GM23248 (cell line): ENCODE measurements around the gene RAB19. TPM values are rescaled to one million over a fixed set of nuclear protein-coding genes. Genes with fewer than 3 reads are reported as not detected.

ENCODE experiments used
- DNase-seq: peaks from one replicate; pipeline ENCODE4 v3.0.0-alpha.2; 2015
- H2AFZ ChIP-seq: fragments of 200-600 bp; sonication (generic); 2 replicates; pipeline ENCODE4 v1.6.1; 2016; ENCODE audit warnings: antibody characterized with exemption
- H3F3A ChIP-seq: fragments of 200-600 bp; sonication (generic); 2 replicates; pipeline ENCODE4 v1.6.1; 2016; ENCODE audit warnings: mild to moderate bottlenecking, antibody characterized with exemption, mixed run types; ENCODE audit not compliant: insufficient read depth
- H3K27ac ChIP-seq: fragments of 200-600 bp; sonication (generic); 2 replicates; pipeline ENCODE4 v1.5.1; 2016; ENCODE audit warnings: mild to moderate bottlenecking
- H3K27me3 ChIP-seq: fragments of 200-600 bp; sonication (generic); replicated peaks from 2 replicates; pipeline ENCODE4 v1.6.1; 2016; ENCODE audit warnings: mild to moderate bottlenecking; ENCODE audit not compliant: insufficient read depth
- H3K36me3 ChIP-seq: fragments of 200-600 bp; sonication (generic); 2 replicates; pipeline ENCODE4 v1.6.1; 2016; ENCODE audit warnings: low read depth, mild to moderate bottlenecking
- H3K4me1 ChIP-seq: fragments of 200-600 bp; sonication (generic); 2 replicates; pipeline ENCODE4 v1.6.1; 2016; ENCODE audit warnings: mild to moderate bottlenecking; ENCODE audit not compliant: insufficient read depth
- H3K4me2 ChIP-seq: fragments of 200-600 bp; sonication (generic); one replicate; pipeline ENCODE4 v1.6.1; 2016; ENCODE audit warnings: mild to moderate bottlenecking; ENCODE audit not compliant: unreplicated experiment
- H3K4me3 ChIP-seq: fragments of 200-600 bp; sonication (generic); 2 replicates; pipeline ENCODE4 v1.5.1; 2016; ENCODE audit warnings: mild to moderate bottlenecking
- H3K79me2 ChIP-seq: fragments of 200-600 bp; sonication (generic); 2 replicates; pipeline ENCODE4 v1.6.1; 2016; ENCODE audit warnings: mild to moderate bottlenecking; ENCODE audit not compliant: insufficient read depth
- H3K9ac ChIP-seq: fragments of 200-600 bp; sonication (generic); 2 replicates; pipeline ENCODE4 v1.6.1; 2016; ENCODE audit warnings: mild to moderate bottlenecking
- H3K9me2 ChIP-seq: fragments of 200-600 bp; sonication (generic); 2 replicates; pipeline ENCODE4 v1.6.1; 2016; ENCODE audit warnings: mixed run types, mild to moderate bottlenecking, moderate library complexity; ENCODE audit not compliant: insufficient read depth
- H3K9me3 ChIP-seq: fragments of 200-600 bp; sonication (generic); one replicate; pipeline ENCODE4 v1.6.1; 2017; ENCODE audit warnings: low read depth
- H4K20me1 ChIP-seq: fragments of 200-600 bp; sonication (generic); 2 replicates; pipeline ENCODE4 v1.6.0; 2016; ENCODE audit not compliant: insufficient read depth
- EZH2 ChIP-seq: fragments of 200-600 bp; sonication (generic); IDR thresholded peaks from 2 replicates; pipeline ENCODE4 v1.6.1; 2018; ENCODE audit warnings: antibody characterized with exemption, mild to moderate bottlenecking; ENCODE audit not compliant: insufficient read depth, poor library complexity, severe bottlenecking
- EZH2phosphoT487 ChIP-seq: fragments of 200-600 bp; sonication (generic); IDR thresholded peaks from 2 replicates; pipeline ENCODE4 v1.6.1; 2018; ENCODE audit warnings: antibody characterized with exemption, moderate library complexity, mild to moderate bottlenecking, low read depth; ENCODE audit not compliant: insufficient read depth
- WGBS, 2 experiments: methylation state at CpG; one replicate each; pipeline ENCODE4 v1.1.6; 2015 to 2017; ENCODE audit warnings: low lambda C conversion rate in 2 of 2, low coverage in 1 of 2; ENCODE audit errors: missing lambda C conversion rate in 2 of 2; 5-methylcytosine and 5-hydroxymethylcytosine counted together
- in situ Hi-C: fragments of 300-500 bp; cut with MboI; formaldehyde crosslinking; loops from 2 replicates; pipeline ENCODE4 v1.15.0; 2020
- polyA plus RNA-seq: library from polyadenylated mRNA; unstranded; fragments of >200 nt; fragmentation: Nextera tagmentation; extraction: Ambion mirVana; gene quantifications from 2 replicates; pipeline ENCODE4 v1.2.1, GENCODE V29; 2016
- total RNA-seq: library from RNA; depleted of rRNA; stranded (reverse); fragments of >200 nt; shearing (Covaris generic); gene quantifications from 2 replicates; pipeline ENCODE4 v1.2.3, GENCODE V29; 2014; rRNA removed

Gene RAB19
- total RNA-seq (not detected in 2 replicates), polyA plus RNA-seq (not detected in 2 replicates)

- H3K4me3 ChIP-seq, result no peak within 1 kb of the TSS
- no peaks in the 10 kb centered on the region for H3K9me3 ChIP-seq
- H3F3A ChIP-seq, result peaks cover 15% of the 10 kb centered on the region
- no peak within 1 kb of the TSS for H3K4me2 ChIP-seq
- H3K9me2 ChIP-seq, result no peaks in the 10 kb centered on the region
- no peak within 1 kb of the TSS for H3K27ac ChIP-seq
- H3K27me3 ChIP-seq, result no peaks in the 10 kb centered on the region
- H3K79me2 ChIP-seq, result no peaks in the 10 kb centered on the region
- no peaks in the 10 kb centered on the region for H3K36me3 ChIP-seq
- H3K9ac ChIP-seq, result no peak within 1 kb of the TSS
- H4K20me1 ChIP-seq, result no peaks in the 10 kb centered on the region
- in situ Hi-C loops, result no loop called here
- 42 to 49% methylated on average over 22 of the region's 22 CpGs for WGBS, 2 experiments
- H3K4me1 ChIP-seq, result peaks cover 10% of the 10 kb centered on the region
- H2AFZ ChIP-seq, result no peak within 1 kb of the TSS
- DNase-seq, result no peak
- TF ChIP-seq EZH2phosphoT487 (no peak), EZH2 (no peak)
Observed at GRCh38 chr7:140403878-140404564, at the start of gene RAB19. TSS of gene RAB19 (plus strand) at chr7:140404058. CDS start at chr7:140407647, 3,589 bp downstream.

GRCh38 chr7:140358024-140358411, 45.8 kb upstream of the RAB19 start:
- no peak overlapping the region for H3K9ac ChIP-seq
- no peaks in the 10 kb centered on the region for H3K9me3 ChIP-seq
- TF ChIP-seq EZH2phosphoT487, result no peak
- no peak for TF ChIP-seq EZH2
- H3K27me3 ChIP-seq, result no peaks in the 10 kb centered on the region
- H3K4me3 ChIP-seq, result no peak overlapping the region
- H2AFZ ChIP-seq, result no peak overlapping the region
- WGBS, 2 experiments, result 97 to 100% methylated on average over 3 of the region's 3 CpGs
- H3K36me3 ChIP-seq, result peaks cover 5% of the 10 kb centered on the region; the same call in 1 of the 2 replicates
- in situ Hi-C loops, result no loop called here
- no peaks in the 10 kb centered on the region for H3K79me2 ChIP-seq
- DNase-seq, result no peak
- no peak overlapping the region for H3K27ac ChIP-seq
- H3F3A ChIP-seq, result no peaks in the 10 kb centered on the region
- no peaks in the 10 kb centered on the region for H3K4me1 ChIP-seq
- H4K20me1 ChIP-seq, result no peaks in the 10 kb centered on the region
- H3K4me2 ChIP-seq, result no peak overlapping the region
- H3K9me2 ChIP-seq, result no peaks in the 10 kb centered on the region

GRCh38 chr7:140358412-140359051, 45.3 kb upstream of the RAB19 start:
- Histone ChIP-seq H3K4me1 (no peaks in the 10 kb centered on the region), H3K4me2 (no peak overlapping the region), H3K36me3 (peaks cover 5% of the 10 kb centered on the region; the same call in 1 of the 2 replicates), H3K9me2 (no peaks in the 10 kb centered on the region), H3K4me3 (no peak overlapping the region), H3K27ac (no peak overlapping the region), H3K79me2 (no peaks in the 10 kb centered on the region), H3K27me3 (no peaks in the 10 kb centered on the region), H2AFZ (no peak overlapping the region), H3K9ac (no peak overlapping the region), H3F3A (no peaks in the 10 kb centered on the region), H3K9me3 (no peaks in the 10 kb centered on the region), H4K20me1 (no peaks in the 10 kb centered on the region)
- WGBS, 2 experiments, result 85 to 86% methylated on average over 10 of the region's 10 CpGs
- no peak for DNase-seq
- in situ Hi-C loops, result no loop called here
- TF ChIP-seq EZH2phosphoT487 (no peak), EZH2 (no peak)

- TF ChIP-seq EZH2 (no peak), EZH2phosphoT487 (no peak)
- Histone ChIP-seq H3K4me3 (no peak overlapping the region), H3K9me2 (no peaks in the 10 kb centered on the region), H3K4me2 (no peak overlapping the region), H3K4me1 (peaks cover 17% of the 10 kb centered on the region), H3F3A (peaks cover 13% of the 10 kb centered on the region), H3K27me3 (no peaks in the 10 kb centered on the region), H4K20me1 (no peaks in the 10 kb centered on the region), H3K79me2 (no peaks in the 10 kb centered on the region), H3K27ac (no peak overlapping the region), H3K9ac (no peak overlapping the region), H2AFZ (no peak overlapping the region), H3K9me3 (no peaks in the 10 kb centered on the region), H3K36me3 (no peaks in the 10 kb centered on the region; the same call in 1 of the 2 replicates)
- in situ Hi-C loops, result no loop called here
- WGBS, 2 experiments, result 71 to 73% methylated on average over 5 of the region's 6 CpGs
- no peak for DNase-seq
Observed at GRCh38 chr7:140360697-140361229, 43.1 kb upstream of the RAB19 start.
